HL-60/S4 (cell line): ENCODE data around the gene ST6GALNAC4.

ENCODE experiments used
- in situ Hi-C: fragments of 300-500 bp; cut with MboI; formaldehyde crosslinking; loops from 2 replicates; pipeline ENCODE4 v1.14.3; 2022; ENCODE audit warnings: low sequenced_read_pairs

The ST6GALNAC4 gene

GRCh38 chr9:127947841-127948710, 31.2 kb upstream of the ST6GALNAC4 start:
- in situ Hi-C loops: no loop called here

- in situ Hi-C loops: no loop called here
These were observed 29.9 kb upstream of the ST6GALNAC4 start for GRCh38 chr9:127946728-127947127.

DNA sequence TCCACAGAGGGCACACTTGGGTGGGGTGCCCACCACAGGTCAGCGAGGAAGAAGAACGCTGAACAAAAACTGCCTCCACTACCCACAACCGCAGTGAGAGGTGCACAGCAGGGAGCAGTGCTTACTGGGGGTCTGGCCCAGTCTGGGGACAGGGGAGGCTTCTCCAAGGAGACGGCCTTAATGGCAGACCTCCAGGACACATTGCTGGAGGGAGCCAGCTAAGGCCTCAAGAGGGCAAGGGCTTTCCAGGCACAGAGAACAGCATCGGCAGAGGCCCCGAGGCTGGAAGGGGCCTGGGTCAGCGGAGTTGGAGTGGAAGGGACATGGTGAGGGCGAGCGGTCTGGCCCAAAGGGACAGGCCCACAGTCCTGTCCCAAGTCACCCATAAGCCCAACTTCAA, 29.1 kb upstream of the ST6GALNAC4 start:
- in situ Hi-C loops: no loop called here

DNA sequence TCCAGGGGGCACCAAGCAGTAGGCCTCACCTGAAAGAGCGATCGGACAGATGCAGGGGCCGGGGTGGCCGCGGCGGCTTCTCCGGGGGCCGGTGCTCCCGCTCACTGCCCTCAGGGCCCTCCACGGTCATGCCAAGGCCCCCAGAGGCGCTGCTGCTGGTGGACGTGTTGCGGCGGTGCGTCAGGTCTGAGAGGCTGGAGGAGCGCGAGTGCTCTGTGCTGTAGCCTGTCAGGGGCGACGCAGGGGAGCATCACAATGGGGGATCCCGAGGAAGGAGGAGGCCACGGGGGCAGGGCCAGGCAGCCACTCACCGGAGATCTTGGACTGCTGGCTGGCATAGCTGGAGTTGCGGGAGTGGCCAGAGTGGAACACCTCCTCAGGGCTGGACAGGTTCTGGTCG, 28.5 kb upstream of the ST6GALNAC4 start:
- in situ Hi-C loops: no loop called here

GRCh38 chr9:127944586-127945218, 27.9 kb upstream of the ST6GALNAC4 start:
- in situ Hi-C loops: no loop called here

- in situ Hi-C loops: no loop called here
These were observed 26.9 kb upstream of the ST6GALNAC4 start for GRCh38 chr9:127943731-127944144.

GRCh38 chr9:127943011-127943662, 26.3 kb upstream of the ST6GALNAC4 start:
- in situ Hi-C loops: no loop called here

GRCh38 chr9:127942216-127943010, 25.6 kb upstream of the ST6GALNAC4 start:
- in situ Hi-C loops: no loop called here

DNA sequence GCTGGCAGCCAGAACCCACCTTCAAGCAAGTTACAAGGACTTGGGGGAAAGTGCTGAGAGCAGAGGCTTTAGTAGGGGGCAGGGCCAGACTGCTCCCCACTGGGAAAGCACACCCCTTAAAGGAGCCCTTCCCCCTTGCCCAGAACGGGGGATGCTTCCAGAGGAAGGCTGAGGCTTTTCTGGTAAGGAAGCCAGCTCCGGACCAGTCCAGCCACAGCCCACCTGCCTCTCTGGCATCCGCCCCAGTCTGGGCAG, 25.0 kb upstream of the ST6GALNAC4 start:
- in situ Hi-C loops: no loop called here

DNA sequence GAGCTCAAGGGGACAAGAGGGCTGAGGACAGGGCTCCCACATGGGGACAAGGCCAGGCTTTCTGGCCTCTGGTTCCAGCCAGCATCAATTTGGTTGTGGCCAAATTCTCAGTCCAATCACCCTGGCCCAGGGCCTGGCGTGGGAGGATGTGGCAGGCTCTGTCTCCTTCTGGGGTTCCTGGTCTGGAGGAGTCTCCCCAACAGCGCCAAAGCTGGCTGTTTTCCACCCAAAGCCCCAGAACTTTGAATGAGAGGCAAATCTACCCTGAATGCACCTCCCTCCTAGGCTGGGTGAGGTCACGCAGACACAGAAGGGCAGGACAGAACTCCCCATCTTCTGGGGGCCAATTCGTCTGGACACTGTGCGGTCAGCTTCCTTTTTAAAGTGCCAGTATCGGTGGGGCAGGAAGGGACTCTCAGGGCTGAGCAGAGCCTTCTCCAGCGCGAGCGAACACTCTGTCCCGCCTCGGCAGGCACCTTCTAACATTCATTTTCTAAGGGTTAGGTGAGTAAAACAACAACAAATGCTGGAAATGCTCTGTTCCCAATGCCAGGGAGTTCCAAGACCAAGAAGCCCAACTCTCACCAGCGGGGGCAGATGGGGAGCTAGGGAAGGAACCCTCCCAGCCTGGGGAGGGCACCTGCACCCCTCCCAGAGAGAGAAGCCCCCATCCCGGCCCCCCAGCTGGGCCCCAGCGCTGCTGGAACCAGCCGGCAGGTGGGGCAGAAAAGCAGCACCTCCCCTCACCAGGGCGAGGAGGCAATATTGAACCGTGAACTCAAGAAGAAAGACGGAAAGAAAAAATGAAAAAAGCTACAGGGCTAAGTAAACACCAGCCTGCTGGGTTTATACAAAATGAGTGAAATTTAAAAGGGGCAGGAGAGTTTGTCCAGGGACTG, 24.5 kb upstream of the ST6GALNAC4 start:
- in situ Hi-C loops: no loop called here

- in situ Hi-C loops: no loop called here
These were observed 23.8 kb upstream of the ST6GALNAC4 start for GRCh38 chr9:127940593-127940992.

GRCh38 chr9:127938298-127938690, 21.5 kb upstream of the ST6GALNAC4 start:
- in situ Hi-C loops: no loop called here

- in situ Hi-C loops: no loop called here
These were observed 20.8 kb upstream of the ST6GALNAC4 start, which contains the start of gene DPM2 for GRCh38 chr9:127937388-127938297. Gene DPM2 (minus strand): TSS chr9:127937854. CDS start chr9:127937820, 34 bp downstream.

GRCh38 chr9:127937056-127937387, 20.2 kb upstream of the ST6GALNAC4 start:
- in situ Hi-C loops: no loop called here

DNA sequence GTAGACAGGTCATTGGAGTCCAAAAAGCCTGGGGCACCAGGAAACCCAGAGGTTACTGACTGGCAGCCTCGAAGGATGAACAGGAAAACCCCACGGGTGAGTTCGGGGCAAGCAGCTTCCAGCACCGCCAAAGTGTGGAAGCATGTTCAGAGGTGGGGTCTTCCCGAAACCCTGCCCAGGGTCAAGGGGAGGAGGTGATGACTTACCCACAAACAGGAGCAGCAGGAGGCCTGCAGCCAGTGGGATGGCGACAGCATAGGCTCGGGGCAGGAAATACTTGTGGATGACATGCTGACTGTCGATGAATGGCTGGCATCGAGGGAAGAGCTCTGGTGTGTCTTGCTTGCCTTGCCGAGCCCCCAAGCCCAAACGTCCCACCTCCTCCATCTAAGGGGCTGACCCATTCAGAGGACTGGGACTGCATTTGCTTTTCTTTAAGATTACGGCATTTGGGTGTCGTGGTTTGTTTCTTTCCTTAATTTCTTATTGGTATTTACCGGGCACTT, 19.6 kb upstream of the ST6GALNAC4 start:
- in situ Hi-C loops: no loop called here

DNA sequence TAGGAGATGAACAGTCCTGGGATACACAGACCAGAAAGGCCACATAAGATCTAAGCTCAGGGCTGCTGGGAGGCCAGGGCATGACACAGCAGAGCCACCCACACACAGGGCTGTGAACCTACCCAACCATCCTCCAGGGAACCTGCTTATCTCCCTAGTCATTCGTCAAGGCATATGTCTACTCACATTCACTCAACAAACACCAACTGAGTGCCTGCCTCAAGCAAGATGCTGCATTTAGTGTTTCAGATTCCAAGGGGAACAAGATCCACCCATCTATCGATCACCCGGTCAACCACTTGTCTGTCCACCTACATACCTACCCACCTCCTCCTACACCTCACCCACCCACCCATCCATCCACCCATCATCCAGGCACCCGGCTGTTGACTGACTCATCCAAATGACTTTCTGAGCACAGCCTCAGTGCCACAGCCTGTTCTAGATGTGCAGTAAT, 19.0 kb upstream of the ST6GALNAC4 start:
- in situ Hi-C loops: no loop called here

DNA sequence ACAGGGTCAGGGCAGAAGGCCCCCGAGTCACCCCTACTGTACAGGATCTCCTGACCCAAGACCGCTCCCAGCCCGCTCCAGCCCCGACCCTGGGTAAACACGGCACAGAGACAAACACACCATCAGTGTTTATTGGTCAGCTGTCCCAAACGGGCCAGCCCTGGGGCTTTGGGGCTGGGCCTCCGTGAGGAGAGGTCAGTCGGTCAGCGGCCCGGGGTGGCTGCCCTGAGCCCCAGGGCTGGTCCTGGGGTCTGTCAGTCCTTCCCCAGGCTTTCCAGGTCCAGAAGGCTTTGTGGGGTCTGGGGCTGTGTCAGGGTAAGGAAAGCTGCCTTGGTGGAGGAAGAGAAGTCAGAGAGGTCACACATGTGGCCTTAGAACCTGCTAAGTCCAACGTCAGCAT, 18.1 kb upstream of the ST6GALNAC4 start:
- in situ Hi-C loops: no loop called here

DNA sequence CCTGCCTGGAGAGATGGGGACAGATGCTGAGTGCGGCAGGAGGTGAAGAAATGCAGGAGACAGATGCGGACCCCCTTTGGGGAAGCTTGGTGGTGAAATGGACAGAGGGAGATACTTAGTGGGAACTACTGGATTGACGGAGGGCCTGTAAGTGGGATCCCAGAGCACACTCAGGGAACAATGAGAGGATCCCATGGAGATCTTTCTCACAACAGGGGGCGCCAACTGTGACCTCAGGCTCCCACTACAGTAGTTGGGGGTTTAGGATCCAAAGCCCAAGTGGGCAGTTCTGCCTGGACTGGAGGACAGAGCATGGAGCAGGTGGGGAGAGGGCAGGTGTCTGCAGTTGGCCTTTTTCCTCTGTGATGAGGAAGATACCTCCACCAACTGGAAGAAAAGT, 17.4 kb upstream of the ST6GALNAC4 start:
- in situ Hi-C loops: no loop called here
